ENCODE data around the gene IGSF11.

The IGSF11 gene

GRCh38 chr3:118946449-118946848, 88.2 kb downstream of the IGSF11 start:
- DNase-seq = no peak

- no peak for DNase-seq
These were observed 88.8 kb downstream of the IGSF11 start for GRCh38 chr3:118945834-118946233.

DNA sequence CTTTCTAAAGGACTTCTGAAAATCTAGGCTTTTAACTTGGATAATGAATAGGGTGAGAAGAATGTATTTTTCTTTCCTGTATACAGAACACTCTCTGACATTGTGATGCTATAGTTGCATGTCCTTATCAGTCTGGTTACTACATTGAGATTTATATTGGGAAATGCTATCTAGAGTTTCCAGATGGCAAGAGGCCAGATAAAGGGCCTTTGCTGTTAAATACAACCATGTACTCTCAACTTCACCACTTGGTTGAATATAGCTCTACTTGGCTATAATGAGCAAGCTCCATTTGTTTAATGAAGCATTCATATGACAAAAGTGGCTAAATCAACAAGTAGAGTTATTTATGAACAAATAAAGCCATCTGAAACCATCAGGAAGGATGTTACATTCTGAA, 91.0 kb downstream of the IGSF11 start:
- no peak for DNase-seq

DNA sequence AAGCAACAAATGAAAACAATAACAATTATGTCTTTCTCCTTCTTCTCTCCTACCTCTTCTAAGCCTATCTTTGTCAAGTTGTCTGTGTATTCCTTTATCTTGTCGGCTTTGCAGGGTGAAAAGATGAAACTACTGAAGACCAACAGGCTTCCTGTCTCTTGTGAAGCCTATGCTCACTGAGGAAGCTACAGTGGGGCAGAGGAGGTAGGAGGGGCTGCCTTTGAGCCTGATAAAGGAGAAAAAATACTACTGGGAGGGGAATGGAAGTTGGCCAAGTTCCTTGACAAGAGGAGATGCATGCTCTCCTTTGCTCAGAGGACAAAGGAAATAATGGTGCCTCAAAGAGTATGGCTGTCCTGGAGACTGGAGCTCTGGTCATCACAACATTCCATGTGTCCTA, 92.0 kb downstream of the IGSF11 start:
- DNase-seq = no peak

DNA sequence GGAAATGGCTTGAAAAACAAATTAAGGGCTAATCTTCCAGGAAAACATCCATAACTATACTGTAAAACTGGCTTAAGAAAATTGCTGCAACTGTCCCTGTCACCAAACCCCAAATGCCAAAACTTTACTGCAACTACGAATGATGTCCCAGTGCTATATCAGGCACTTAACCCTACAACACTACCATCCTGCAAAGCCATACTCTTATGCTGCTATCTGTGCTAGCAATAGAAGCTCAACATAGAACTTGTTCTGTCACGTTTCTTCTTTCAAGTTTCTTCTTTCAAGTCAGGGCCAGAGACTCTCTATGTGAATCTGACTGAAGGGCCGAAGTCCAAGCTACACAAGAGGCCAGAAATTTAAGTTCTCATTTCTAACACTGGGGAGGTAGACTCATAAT, 92.5 kb downstream of the IGSF11 start:
- no peak for DNase-seq

GRCh38 chr3:118941236-118941635, 93.4 kb downstream of the IGSF11 start:
- no peak for DNase-seq

DNA sequence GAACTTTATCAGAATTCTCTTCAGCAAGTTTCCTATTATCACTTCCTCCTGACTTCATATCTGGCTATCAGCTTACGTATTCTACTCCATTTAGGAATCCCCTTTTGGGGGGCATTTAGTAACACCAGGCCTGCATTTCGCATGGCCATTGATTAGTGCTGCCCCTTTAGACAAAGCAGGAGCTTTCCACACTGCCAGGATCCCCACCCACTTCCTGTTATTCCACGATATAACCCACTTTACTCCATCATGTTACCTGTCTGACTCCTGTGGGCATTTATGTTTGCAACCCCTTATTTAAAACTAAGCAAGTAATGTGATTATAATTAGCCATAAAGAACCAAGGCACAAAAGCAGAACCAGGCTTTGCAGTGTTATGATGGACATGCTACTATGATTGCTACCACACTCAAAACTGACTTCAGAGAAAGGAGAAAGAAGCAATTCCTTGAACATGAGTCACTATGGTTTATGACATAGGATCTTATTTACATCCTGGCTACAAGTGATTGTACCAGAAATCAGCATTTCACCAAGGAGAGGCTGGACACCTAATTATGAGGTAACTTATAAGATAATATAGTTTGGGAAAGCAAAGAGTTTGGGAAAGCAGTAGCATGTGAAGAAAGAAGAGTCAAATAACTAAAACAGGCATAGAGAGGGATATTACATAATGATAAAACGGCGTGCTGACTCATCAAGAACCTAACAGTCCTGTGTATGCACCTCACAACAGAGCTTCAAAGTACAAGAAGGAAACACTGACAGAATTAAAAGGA, 96.3 kb downstream of the IGSF11 start:
- no peak for DNase-seq

GRCh38 chr3:118936811-118937210, 97.8 kb downstream of the IGSF11 start:
- DNase-seq = no peak

DNA sequence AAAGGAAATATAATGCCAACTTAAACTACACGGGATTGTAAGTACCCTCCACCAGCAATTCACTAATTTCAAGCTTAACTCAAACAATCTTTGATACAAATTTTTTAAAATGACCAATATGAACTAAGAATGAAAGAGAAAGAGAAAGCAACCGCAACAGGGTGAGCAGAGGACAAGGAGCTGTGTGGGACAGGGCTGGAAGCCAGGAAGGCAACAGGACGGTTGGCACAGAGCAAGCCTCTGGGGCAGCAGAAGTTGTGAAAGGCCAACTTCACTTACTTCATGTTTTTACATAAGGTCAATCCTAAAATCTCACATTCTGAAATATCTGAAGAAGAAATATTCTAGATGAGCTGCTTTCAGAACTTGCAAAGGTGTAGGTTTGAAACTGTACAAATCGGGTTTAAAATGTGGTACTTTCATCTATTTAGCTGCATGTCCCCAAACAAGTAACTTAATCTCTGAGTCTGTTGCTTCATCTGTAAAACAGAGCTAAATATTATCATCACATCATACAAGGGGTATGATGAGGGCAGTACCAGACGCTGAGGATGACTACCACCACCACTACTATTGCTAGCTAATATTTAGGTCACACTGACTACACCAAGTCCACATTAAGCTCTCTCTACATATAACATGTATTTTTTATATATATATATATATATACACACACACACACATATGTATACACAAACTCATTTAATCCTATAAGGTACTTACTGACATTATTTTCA, 101.7 kb downstream of the IGSF11 start:
- DNase-seq = no peak

DNA sequence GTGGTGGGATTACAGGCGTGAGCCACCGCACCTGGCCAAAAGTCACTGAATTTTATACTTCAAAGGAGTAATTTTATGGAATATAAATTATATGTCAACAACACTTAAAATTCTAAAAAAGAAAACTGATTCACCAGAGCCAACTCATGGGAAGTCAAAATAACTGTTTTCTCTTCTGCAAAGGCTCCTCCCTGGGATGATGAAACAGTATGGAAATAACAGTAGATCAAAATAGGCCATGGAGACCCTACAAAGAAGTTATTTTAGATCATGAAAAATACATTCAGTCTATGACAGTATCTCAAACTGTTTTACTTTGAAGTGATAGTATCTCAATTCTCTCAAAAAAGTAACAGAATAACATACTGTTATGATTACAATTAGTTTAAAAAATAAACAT, 102.7 kb downstream of the IGSF11 start:
- DNase-seq = no peak

DNA sequence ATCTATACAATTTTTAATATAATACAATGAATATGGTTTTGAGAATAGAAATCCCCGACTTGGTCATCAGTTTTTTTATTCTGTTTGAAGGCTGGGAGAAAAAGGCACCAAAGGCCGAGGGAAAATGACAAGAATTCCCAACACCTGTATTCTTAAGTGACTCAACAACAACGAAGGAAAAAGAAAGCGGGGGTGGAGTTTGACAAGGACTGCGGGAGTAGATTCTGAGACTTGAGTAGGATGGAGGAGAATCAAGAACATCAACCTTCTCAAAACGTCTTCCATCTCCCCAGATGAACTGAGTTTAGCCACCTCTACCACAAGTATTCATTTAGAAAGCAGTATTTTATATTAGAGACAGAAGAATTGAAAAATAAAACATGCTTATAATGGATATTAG, 107.2 kb downstream of the IGSF11 start:
- no peak for DNase-seq

- no peak for DNase-seq
These were observed 122.5 kb downstream of the IGSF11 start for GRCh38 chr3:118912188-118912587.

GRCh38 chr3:118910332-118910731, 124.3 kb downstream of the IGSF11 start:
- no peak for DNase-seq

DNA sequence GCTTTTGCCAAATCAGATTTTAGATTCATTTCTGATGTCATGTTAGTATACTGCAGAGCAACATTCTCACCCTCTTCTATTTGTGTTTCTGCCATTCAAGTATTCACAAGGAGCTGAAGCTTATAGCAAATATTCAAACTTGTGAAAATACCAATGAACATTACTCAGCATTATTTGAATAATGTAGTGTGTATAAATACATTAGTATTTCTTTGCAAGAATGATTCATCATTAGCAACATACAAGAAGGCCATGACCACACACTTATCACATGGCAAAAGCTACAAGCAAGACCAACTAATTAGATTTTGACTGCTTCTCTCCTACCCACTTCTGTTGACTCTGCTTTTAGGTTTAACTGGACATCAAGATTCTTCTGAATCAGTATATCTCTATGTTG, 124.9 kb downstream of the IGSF11 start:
- no peak for DNase-seq

DNA sequence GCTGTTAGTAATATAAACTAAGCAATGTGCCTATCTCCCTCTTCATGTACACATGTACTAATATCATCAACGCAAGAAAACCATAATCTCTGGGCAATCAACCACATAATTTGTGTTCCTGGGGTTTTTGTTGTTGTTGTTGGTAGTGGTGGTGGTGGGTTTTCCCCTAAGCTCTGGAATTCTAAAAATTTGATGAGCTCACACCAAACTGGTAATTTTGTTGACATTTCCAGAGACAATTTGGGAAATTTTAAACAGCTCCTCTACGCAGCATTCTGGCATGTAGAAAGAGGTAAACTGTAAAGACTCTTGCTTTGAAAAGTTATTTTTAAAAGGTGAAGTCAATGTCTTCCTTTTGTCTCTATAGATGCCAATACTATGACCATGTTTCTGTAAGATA, 126.7 kb downstream of the IGSF11 start:
- no peak for DNase-seq

DNA sequence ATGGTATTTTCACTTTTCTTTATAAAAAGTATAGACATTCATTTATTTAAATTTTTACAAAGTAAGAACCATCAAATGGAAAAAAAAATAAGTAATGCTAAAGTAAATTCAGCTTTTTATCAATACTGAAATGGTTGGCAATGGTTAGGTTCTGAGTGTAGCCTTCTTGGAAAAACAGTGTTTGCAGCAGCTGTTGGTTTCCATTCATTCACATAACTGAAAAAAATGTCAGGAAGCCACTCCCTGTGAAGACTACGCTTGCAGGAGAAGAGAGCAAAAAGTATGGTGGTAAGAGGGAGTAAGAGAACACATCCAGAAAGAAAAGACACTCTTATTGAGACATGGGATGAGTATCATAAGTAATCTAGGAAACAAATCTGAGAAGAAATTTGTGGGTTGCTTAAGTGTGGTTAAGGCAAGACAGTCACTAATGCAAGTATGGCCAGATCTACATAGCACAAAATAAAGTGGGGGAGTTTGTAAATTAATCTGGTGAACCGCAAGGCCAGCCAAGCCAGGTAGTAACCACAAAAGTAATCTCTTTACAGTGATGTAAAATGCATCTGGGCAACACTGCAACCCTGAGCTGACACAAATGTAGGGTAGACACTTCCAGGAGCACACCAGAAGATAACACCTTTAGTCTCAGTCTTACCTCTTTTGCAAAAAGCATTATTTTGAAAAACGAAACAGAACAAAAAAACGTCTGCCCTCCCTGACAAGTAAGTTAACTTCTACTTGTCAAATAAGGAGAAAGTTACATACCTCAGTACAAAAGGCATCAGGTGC, 133.7 kb downstream of the IGSF11 start:
- no peak for DNase-seq

- DNase-seq = no peak
These were observed 144.4 kb downstream of the IGSF11 start for GRCh38 chr3:118890206-118890605.

DNA sequence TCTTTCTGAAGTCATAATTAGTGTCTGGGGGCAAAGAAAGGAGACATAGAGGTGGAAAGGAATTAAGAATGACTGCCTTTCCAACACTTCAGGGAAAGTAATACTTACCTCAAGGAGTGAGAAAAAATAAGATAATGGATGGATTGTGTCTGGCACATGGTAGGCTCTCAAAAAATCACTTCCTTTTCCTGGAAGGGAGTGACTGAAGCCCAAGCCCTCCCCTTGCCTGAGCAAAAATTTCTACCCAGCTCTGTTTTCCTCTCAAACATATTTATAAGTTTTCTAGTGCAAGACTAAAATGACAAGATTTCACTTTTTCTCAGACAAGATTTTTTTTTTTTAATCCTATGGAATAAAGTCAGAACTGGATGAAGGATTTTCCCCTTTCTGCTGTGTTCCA, 145.0 kb downstream of the IGSF11 start:
- no peak for DNase-seq

DNA sequence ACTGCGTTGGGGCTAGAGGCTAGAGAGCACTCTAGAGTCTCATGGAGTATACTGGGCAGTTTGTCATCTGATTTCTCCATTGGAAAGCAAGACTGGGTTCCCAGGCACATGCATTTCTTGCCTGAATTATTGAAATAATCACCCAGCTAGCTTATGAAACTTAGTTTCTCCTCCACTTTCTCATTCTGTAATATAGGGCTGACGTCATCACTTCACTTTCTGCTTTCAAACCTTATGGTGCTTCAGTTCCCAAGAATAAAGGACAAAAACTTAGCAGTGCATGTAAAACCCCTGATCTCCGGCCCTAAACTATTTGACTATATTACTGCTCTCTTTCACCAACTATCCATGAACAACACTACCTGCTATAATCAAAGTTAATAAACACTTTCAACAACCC, 147.9 kb downstream of the IGSF11 start:
- DNase-seq = no peak

GRCh38 chr3:118884748-118885206, 149.9 kb downstream of the IGSF11 start:
- no peak for DNase-seq

DNA sequence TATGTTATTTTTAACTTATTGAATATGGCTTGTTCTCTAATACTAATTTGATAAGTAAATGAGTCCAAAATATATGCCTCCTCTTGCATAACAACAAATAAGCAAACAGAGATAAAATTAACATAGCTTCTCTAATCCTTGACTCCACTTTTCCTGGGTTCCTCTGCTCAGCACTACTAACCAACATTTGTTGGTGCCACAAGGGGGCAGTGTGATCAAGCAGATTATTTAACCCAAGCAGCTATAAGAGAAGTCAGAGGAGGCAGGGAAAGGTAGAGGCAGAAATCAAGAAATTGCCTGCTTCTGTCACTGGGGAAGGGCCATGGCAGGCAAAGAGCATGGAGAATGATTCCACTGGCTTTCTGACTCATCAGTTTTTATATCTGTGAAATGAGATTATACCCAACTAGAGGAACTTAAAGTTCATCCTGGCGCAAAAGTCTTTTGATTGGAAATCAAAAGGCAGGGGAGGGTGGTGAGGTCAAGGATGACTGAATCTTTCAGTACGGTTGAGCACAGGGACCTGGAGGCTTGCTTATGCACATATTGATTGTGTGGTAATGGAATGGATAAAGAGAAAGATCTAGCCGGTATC, 152.2 kb downstream of the IGSF11 start:
- DNase-seq = no peak

DNA sequence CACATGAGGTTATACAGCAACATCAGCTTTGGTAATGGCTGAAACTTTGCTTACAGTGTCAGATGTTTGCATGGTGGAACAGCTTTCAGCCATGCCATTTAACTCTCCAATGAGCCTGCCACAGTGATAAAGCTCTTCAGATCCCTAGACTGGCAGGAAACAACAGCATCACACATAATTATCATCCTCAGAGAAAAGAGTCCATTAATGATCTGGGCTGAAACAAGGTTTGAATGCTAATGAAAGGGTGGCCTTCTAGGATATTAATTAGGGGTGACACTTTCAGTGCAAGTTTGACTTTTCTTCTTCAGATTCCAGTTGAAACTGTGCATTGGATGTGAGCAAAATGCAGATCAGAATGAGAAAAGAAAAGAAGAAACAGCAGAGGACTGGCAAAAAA, 166.6 kb downstream of the IGSF11 start:
- DNase-seq = no peak

GRCh38 chr3:118863731-118864322, 170.8 kb downstream of the IGSF11 start:
- no peak for DNase-seq

All from NCI-H2081 treated with DMSO at 0.1 percent for 48 hours (cell line).